GM12878 (cell line): ENCODE measurements around the gene PTPRJ.

Experiments used
- CHD2 ChIP-seq: IDR thresholded peaks from 2 replicates; pipeline ENCODE4 v1.6.1; 2011; ENCODE audit warnings: low read depth, low read length, improper control_type of control experiment, borderline replicate concordance
- EP300 ChIP-seq, 2 experiments: fragments of 150-350 bp in 1 of 2; IDR thresholded peaks; 2 replicates each; pipeline ENCODE4 v1.6.1; 2011 to 2012; ENCODE audit warnings: low read depth in 2 of 2, low read length in 2 of 2, borderline replicate concordance in 1 of 2, improper control_type of control experiment in 1 of 2, inconsistent platforms in 1 of 2; ENCODE audit not compliant: control insufficient read depth in 1 of 2
- POLR2AphosphoS5 ChIP-seq: IDR thresholded peaks from 2 replicates; pipeline ENCODE4 v1.6.1; 2011; ENCODE audit warnings: mild to moderate bottlenecking, low read length, inconsistent platforms
- STAT1 ChIP-seq: fragments of 450-650 bp; conservative IDR thresholded peaks from 2 replicates; pipeline ENCODE4 v1.6.1; 2014; ENCODE audit warnings: antibody characterized with exemption, mild to moderate bottlenecking
- STAT3 ChIP-seq: IDR thresholded peaks from 2 replicates; pipeline ENCODE4 v1.6.1; 2011; ENCODE audit warnings: low read depth, low read length, improper control_type of control experiment
- TARDBP ChIP-seq: IDR thresholded peaks from 2 replicates; pipeline ENCODE4 v1.6.1; 2016; ENCODE audit warnings: borderline replicate concordance
- ZNF687 ChIP-seq: fragments of 450-650 bp; IDR thresholded peaks from 2 replicates; pipeline ENCODE4 v1.6.1; 2017; ENCODE audit warnings: mild to moderate bottlenecking, moderate library complexity
- TF ChIP-seq, protein P1 (sequence below), 3 experiments: IDR thresholded peaks in 2 of 3; conservative IDR thresholded peaks in 1 of 3; 2 replicates each; pipeline ENCODE4 v1.5.1; 2011; ENCODE audit warnings: low read depth in 3 of 3, low read length in 3 of 3, mild to moderate bottlenecking in 3 of 3, control low read depth in 2 of 3, moderate library complexity in 2 of 3, inconsistent platforms in 1 of 3, mixed read lengths in 1 of 3; ENCODE audit not compliant: control insufficient read depth in 2 of 3, insufficient read depth in 1 of 3; ENCODE audit errors: extremely low read depth in 1 of 3

GRCh38 chr11:48095779-48096470 is 115.6 kb downstream of the PTPRJ start:
- TF ChIP-seq TARDBP (no peak), EP300 (IDR thresholded peaks at IDR 0.05; ENCODE audit: borderline replicate concordance in 1 of 2, control insufficient read depth in 1 of 2, low read depth in 2 of 2, low read length in 2 of 2) (no peak), STAT1 (no peak), STAT3 (no peak), ZNF687 (no peak), CHD2 (no peak), POLR2AphosphoS5 (no peak)
- TF ChIP-seq, protein P1, sequence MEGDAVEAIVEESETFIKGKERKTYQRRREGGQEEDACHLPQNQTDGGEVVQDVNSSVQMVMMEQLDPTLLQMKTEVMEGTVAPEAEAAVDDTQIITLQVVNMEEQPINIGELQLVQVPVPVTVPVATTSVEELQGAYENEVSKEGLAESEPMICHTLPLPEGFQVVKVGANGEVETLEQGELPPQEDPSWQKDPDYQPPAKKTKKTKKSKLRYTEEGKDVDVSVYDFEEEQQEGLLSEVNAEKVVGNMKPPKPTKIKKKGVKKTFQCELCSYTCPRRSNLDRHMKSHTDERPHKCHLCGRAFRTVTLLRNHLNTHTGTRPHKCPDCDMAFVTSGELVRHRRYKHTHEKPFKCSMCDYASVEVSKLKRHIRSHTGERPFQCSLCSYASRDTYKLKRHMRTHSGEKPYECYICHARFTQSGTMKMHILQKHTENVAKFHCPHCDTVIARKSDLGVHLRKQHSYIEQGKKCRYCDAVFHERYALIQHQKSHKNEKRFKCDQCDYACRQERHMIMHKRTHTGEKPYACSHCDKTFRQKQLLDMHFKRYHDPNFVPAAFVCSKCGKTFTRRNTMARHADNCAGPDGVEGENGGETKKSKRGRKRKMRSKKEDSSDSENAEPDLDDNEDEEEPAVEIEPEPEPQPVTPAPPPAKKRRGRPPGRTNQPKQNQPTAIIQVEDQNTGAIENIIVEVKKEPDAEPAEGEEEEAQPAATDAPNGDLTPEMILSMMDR (IDR thresholded peaks at IDR 0.05 in 2 of 3, conservative IDR thresholded peaks at IDR 0.05 in 1 of 3; ENCODE audit: control insufficient read depth in 2 of 3, extremely low read depth in 1 of 3, insufficient read depth in 1 of 3, low read depth in 3 of 3, low read length in 3 of 3): no peak
